ENCODE data around the gene GPR12.

- TF ChIP-seq, protein P1, sequence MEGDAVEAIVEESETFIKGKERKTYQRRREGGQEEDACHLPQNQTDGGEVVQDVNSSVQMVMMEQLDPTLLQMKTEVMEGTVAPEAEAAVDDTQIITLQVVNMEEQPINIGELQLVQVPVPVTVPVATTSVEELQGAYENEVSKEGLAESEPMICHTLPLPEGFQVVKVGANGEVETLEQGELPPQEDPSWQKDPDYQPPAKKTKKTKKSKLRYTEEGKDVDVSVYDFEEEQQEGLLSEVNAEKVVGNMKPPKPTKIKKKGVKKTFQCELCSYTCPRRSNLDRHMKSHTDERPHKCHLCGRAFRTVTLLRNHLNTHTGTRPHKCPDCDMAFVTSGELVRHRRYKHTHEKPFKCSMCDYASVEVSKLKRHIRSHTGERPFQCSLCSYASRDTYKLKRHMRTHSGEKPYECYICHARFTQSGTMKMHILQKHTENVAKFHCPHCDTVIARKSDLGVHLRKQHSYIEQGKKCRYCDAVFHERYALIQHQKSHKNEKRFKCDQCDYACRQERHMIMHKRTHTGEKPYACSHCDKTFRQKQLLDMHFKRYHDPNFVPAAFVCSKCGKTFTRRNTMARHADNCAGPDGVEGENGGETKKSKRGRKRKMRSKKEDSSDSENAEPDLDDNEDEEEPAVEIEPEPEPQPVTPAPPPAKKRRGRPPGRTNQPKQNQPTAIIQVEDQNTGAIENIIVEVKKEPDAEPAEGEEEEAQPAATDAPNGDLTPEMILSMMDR (tag by site-specific recombination; IDR thresholded peaks at IDR 0.05): no peak
- TF ChIP-seq ZNF121 (tag by site-specific recombination; IDR thresholded peaks at IDR 0.05) (no peak), ZNF311 (tag by site-specific recombination; IDR thresholded peaks at IDR 0.05; ENCODE audit: borderline replicate concordance) (no peak), ZNF510 (tag by site-specific recombination; IDR thresholded peaks at IDR 0.05; ENCODE audit: insufficient replicate concordance) (no peak), ZSCAN30 (tag by site-specific recombination; IDR thresholded peaks at IDR 0.05) (no peak)
Observed at GRCh38 chr13:26759249-26759906, 1.2 kb downstream of the GPR12 start.

Measured in HEK293 (cell line).